Measurements from ENCODE around the gene XAF1. TPM values are rescaled to one million over a fixed set of nuclear protein-coding genes. Genes with fewer than 3 reads are reported as not detected.

The XAF1 gene
- total and polyA plus RNA-seq, 9 of the 15 experiments (the other 6 are each of a cell fraction or from before 2014, with no cell fraction given) = 0.07 to 0.22 (median 0.11) TPM; not detected in 4

- Histone ChIP-seq H3K9me3 (replicated peaks; ENCODE audit: control insufficient read depth, insufficient read depth, low read depth, low read length) (no peaks in the 10 kb centered on the region), H2AFZ (ENCODE audit: low read depth, low read length) (no peak overlapping the region), H4K20me1 (replicated peaks; ENCODE audit: control insufficient read depth, insufficient read depth, low read length) (no peaks in the 10 kb centered on the region), H3K4me3 (no peak overlapping the region), H3K27me3 (ENCODE audit: control insufficient read depth in 2 of 2, insufficient read depth in 2 of 2, low read length in 2 of 2) (peaks cover 9 to 34% of the 10 kb centered on the region in 2 experiments; a peak in 3 of 5 replicates), H3K79me2 (ENCODE audit: control insufficient read depth, insufficient read depth, low read length) (no peaks in the 10 kb centered on the region), H3K9me1 (ENCODE audit: control insufficient read depth, insufficient read depth, low read length) (no peaks in the 10 kb centered on the region), H3K27ac (ENCODE audit: extremely low read depth, low read depth, low read length) (no peak overlapping the region), H3K4me2 (ENCODE audit: insufficient read depth, low read length) (no peak overlapping the region), H3K9ac (ENCODE audit: insufficient read depth in 1 of 2, low read depth in 2 of 2, low read length in 2 of 2) (no peak overlapping the region), H3K36me3 (ENCODE audit: control insufficient read depth, insufficient read depth, low read length) (no peaks in the 10 kb centered on the region), H3K4me1 (replicated peaks in 1 of 2; ENCODE audit: control insufficient read depth in 2 of 2, insufficient read depth in 2 of 2, low read length in 2 of 2) (no peaks in the 10 kb centered on the region; a peak in 1 of 5 replicates)
- no peak for DNase-seq (ENCODE audit: extremely low read depth in 1 of 4, low spot score in 3 of 4)
- no peak for FAIRE-seq
- ChIA-PET POLR2A (no interaction called here), CTCF (ENCODE audit: low intra/inter-chr PET ratio) (no interaction called here)
- 0% methylated on average over 4 of the region's 4 CpGs for WGBS (ENCODE audit: insufficient coverage, low coverage, missing lambda C conversion rate)
- ATAC-seq = no peak
- in situ Hi-C loops (cut with MboI) = no loop called here
- BruUV-seq (replicated peaks) = no TSS peak
- intact Hi-C loops (cut with micrococcal nuclease) = no loop called here
- TF ChIP-seq CEBPZ (IDR thresholded peaks at IDR 0.05; ENCODE audit: borderline replicate concordance, low read depth, low read length) = no peak
- TF ChIP-seq ZFP91 (CRISPR knock-in tag; IDR thresholded peaks at IDR 0.05) = no peak
- TF ChIP-seq CBX8 (IDR thresholded peaks at IDR 0.05; ENCODE audit: borderline replicate concordance, extremely low read depth, low read depth, low read length, poor library complexity, severe bottlenecking) = peak; percentile 65
- no peak for TF ChIP-seq HOMEZ (CRISPR knock-in tag; IDR thresholded peaks at IDR 0.05)
- no peak for TF ChIP-seq ZNF436 (CRISPR knock-in tag; IDR thresholded peaks at IDR 0.05)
These were observed 26.4 kb downstream of the XAF1 start for GRCh38 chr17:6782244-6782643.

Data from K562 (cell line).